Measurements from ENCODE around the gene DAZAP1. TPM values are rescaled to one million over a fixed set of nuclear protein-coding genes. Genes with fewer than 3 reads are reported as not detected.

The DAZAP1 gene
- total RNA-seq, 1 donor from 2014 or later, result 35.7 TPM

DNA sequence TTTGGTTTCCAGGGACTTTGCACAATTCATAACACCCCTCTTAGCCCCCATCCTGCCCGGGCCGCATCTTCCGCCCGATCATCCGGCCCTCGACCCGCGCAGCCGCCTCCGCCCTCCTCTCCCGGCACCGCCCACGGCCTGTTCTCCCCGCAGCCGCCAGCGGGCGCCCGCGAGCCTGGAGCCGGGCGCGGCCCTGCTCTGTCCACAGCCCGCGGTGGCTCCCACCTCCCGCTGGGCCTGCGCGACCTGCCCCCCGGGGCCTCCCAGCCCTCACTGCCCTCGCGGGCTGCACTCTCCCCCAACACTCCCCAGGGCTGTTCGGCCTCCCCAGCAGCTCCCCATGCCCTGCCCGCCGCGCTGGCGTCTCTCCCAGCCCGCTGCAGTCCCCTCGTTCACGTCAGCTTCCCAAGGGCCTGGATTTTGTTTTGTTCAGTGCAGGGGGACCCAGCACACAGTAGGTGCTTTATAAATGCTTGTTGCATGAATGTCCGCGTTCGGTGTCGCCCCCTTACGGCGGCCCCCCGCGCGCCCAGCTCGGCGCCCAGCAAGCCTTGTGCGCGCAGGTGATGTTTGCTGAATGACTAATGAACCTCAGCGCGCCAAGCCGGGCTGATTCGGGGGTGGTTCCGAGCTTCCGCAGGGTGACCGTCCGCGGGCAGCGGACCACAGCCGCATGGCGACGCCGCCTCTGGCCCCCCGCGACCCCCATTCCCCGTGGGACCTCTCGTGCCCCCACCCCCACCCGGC is 38.0 kb downstream of the DAZAP1 start:
- DNase-seq, result peak; percentile 54

DNA sequence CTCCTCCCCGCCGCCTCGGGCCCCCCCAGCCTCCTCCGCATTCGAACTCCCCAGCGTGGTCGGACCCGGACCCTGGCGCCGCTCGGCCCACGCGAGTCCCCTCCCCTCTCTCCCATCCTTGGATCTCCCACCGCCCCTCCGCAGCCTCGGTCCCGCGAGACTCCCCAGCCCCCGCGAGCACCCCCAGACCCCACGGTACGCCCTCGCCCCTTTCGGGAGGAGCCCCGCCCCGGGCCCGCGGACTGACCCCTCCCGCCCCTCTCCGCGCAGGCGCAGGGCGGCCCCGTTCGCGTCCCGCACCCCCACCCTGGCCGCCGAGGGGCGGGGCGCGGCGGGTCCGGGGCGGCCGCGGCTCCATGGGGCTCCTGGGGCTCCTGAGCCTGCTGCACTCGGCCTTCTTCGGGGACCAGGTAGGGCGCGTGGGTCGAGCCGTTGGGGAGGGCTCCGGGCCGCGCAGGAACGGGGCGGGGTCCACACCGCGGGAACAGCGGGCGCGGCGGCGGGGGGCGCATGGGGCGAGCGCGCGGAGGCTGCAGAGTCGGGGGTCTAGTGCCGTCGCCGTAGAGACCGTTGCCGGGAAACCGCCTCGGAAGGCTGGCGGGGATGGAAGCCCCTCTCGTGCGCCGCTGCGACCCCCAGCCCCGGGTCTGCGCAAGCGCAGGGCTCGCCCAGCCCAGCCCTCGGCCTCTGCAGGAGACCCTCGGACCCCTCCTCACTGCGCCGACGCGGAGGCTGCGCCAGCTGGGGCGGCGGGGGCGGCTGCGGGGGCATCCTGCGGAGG is 38.7 kb downstream of the DAZAP1 start:
- DNase-seq, result peak; percentile 27

DNA sequence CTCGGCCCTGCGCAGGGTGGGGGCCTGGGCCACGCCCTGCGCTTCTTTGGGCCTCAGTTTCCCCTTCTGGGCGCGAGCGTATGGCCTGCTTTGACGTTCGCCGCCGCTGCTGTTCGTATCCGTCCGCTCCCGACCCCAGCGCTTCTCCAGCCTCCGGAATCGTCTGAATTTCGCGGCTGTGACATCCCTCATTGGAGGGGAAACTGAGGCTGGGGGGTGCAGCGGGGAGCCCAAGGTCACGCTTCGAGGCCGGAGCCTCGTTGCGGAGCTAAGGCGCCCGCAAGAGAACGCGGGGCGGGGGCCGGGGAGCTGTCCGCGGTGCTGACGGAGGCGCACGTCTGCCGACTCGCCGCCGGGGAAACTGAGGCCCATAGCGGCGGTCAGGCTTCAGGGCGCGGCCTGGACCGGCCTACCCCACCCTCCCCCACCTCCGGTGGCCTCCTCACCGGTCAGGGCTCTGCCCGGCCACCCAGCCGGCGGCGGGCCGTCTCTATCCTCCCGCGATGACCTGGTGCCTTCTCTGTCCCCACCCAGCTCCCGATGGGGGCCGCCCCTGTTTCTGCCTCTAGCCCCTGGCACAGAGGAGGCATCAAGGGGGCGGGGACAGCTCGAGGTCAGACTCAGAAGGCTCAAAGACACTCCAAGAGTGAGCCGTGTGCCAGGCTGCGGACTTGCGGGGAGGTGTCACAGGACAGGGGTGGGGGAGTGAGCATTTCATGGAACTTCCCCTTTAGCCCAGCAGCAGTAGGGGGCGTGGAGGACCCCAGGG is 39.5 kb downstream of the DAZAP1 start:
- DNase-seq, result no peak

DNA sequence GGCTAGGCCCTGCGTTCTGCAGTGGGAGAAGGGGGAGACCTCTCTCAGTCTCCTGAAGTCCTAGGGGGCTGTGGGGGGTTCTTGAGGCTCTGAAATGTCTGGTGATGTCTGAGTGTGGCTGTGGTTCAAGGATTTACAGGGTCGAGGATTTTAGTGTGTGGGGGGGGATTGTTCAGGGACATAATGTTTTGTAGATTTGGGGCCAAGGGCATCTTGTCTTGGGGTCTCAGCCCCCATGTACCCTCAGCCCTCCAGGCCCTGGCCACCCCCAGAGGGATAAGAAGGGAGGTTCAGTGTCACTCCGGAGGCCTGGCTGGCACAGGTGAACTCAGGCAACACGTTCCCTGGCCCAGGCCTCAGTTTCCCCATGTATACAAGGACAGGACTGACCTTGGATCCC is 40.1 kb downstream of the DAZAP1 start:
- no peak for DNase-seq

DNA sequence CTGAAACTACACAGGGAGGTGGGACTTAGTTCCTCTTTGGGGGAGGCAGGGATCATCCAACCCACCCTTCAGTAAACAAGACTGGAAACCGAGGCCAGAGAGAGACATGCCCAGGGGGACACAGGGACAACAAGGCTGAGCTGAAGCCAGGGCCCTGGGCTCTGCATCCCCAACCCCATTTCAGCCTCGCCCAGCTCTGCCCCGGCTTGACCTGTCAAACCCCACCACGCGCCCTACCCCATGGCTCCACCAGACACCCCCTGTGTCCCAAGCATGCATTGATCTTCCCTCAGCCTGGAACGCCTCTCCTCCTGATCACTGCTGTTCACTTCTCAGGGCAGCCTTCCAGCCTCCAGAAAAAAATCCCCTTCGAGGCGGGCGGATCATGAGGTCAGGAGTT is 40.6 kb downstream of the DAZAP1 start:
- no peak for DNase-seq

DNA sequence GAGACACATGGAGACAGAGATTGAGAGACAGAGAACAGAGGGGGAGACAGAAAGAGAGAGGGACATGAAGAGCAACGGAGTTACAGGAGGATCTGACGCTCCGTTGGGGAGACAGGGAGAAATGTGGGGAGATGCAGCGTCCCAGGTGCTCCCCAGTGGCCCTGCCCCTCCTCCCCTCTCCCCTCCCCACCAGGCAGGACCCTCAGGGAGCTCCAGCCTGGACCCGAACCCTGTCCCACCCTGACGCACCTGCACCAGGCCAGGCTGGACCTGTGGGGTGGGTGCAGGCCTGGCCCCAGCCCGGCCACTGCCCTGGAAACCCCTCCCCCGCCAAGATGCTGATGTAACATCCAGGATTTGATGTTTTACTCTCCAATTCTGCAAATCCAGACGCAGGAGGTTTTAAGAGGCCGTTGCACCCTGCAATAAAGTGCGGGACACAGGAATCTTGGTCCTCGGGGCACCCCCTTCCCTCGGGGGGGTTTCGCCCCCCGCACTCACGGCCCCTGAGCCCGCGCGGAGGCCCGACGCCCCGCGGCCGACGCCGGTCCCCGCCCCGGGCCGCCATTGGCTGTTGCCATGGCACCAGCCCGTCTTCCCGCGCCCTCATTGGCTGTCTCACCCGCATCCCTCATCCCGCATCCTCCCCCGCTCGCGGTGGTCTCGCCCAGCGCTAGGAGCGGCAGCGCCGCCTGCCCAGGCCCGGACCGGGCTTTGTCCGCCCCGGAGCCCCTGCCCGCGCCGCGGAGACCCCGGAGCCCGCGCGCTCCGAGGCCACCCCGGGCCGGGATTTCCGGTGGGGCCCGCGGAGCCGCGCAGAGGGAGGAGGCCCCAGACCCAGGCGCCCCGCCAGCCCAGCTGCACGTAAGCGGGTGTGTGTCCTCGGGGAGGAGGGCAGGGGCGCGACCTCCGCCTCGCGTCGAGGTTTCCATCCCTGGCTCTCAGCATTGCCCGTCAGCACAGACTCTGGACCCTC is 42.4 kb downstream of the DAZAP1 start, which contains the start of gene APC2:
Gene APC2, plus strand, starts transcription at position 655 of the 976 bp plus-strand sequence. CDS start 2,881 bp downstream, outside the sequence.
- DNase-seq, result peak; percentile 86

DNA sequence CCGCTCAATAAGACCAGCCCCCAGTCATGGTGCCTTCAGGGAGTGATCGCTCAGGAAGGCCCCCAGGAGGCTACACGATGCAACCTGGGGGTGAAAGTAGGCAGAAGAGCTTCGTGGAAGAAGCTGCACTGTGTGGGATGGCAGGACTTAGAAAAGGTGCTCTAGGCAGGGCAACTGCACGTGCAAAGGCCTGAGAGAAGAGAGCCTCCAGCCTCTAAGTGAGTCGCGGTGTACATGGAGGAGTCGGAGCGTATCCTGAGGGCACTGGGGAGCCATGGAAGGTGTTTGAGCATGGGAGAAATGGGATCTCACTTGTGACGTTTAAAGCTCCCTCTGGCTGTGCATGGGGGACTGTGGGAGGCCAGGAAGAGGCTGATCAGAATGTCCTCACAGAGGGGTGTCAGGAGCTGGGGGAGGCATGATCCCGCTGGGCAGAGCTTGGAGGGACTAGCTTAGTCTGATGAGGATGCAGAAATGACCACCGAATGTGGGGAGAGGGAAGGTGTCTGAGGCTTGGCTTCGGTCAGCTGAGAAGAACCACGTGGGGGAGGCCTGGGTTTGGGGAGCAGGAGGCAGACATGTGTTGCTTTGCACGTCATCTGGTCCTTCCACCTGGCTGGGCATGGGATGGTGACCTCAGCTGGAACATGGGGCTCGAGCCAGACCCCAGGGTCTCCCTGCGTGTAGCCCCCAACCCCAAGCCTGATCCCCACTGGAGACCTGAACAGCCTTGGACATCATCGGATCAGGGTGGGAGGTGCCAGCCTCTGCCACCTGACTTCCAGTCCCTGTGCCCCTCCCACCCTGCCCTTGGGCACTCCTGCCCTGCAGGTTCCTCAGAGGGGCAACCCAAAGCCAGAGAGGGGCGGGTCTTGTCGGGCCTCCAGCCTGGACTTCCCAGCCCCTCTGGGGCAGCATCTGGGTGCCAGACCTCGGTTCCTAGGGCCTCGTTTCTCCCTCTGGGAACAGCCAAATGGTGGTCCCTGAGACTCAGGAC is 43.6 kb downstream of the DAZAP1 start:
- DNase-seq, result no peak

DNA sequence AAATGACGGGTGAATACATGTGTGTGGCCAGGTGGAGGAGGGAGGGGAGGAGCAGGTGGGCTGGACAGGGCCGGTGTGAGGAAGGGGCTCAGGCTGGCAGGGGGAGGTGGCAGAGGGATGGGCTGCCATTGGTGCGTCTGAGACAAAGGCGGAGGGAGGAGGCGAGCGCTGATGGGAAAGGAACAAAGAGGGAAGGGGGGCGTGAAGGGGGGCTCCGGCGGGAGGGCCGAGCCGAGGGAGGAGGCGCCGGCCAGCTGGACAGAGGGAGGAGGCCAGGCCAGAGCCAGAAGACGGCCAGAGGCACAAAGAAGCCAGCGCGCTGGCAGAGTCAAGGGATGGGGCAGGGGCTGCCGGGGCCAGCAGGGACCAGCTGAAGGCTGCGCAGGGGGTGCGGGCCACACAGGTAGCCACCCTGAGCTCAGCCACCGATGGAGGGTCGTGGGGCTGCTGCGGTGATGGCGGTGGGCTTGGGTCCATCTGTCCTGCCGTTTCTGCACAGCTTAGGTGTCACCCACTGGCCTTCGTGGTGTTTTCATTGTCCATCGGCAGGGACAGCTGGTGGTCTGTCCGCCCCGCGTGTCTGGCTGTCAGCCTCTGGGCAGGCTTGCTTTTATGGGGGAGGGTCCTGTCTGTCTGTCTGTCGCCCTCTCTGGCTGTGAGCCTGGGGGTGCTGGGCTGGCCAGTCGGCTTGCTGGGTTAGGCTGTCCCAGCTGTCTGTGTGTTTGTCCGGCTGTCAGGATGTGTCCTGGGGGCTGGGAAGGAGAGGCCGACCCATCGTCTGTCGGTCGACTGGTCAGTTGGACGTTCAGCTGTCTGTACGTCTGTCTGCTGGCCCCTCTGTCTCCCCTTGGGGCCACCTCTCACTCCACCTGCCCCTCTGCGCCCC is 44.8 kb downstream of the DAZAP1 start:
- peak; percentile 58 for DNase-seq

DNA sequence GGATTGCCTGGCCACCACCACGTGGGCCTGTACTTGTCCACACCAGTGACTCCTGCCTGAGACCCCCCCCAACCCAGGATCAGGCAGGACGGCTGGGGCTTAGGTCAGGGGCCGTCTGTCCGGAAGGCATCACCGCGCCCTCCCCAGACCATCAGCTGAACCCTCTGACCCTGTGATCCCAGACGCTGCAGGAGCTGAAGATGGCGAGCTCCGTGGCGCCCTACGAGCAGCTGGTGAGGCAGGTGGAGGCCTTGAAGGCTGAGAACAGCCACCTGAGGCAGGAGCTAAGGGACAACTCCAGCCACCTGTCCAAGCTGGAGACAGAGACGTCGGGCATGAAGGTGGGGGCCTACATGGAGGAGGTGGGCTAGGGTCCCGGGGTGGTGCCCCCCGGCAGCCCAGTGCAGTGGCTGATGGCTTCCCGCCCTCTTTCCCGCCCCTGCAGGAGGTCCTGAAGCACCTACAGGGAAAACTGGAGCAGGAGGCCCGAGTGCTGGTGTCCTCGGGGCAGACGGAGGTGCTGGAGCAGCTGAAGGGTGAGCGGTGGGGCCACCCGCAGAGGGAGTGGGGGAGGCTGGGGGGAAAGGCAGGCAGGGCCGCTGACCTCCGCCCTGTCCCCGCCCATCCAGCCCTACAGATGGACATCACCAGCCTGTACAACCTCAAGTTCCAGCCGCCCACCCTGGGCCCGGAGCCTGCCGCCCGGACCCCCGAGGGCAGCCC is 45.6 kb downstream of the DAZAP1 start:
- no peak for DNase-seq

DNA sequence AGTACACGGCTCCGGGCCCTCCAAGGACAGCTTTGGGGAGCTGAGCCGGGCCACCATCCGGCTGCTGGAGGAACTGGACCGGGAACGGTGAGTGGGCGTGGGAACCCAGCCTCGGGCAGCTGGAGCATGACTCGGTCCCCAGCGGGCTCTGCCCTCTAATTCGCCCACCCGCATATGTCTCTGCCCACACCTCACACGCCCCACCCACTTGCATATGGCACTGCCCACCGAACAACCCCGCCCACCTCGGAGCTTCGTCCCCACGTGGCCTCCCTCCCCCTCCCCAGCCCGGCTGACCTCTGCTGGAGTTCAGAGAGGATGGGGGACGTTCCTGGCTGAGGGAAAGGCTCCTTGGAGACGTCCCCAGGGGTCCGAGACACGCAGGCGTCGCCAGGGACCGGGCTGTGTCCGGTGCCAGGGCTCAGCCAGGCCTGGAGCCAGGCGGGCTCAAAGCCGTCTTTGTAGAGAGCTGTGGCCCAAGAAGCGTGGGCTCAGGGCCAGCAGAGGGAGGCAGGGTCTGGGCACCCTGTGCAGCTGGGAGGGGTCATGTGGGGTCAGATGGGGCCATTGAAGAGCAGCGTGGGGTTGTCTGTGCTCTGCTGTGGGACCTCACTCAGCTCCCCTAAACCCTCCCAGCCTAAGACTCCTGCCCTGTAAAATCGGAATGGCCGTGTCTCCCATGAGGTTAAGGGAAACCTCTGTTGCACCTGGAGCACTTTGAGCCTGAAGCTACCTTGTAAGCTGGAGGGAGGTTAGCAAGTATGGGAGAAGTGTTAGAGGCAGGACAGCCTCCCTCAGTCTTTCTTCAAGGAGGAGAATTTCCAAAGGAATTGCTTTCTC is 46.4 kb downstream of the DAZAP1 start:
- DNase-seq, result peak; percentile 83

DNA sequence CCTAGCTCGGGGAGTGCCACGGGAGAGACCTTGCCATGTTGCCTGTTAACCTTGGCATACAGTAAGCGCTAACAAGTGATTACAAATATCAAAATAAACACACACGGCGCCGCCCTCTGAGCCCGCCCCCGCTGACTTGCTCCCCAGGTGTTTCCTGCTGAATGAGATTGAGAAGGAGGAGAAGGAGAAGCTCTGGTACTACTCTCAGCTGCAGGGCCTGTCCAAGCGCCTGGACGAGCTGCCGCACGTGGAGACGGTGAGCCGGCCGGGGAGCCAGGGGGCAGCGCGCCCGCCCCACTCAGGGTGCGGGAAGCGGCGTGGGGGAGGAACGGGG is 47.6 kb downstream of the DAZAP1 start:
- DNase-seq, result no peak

DNA sequence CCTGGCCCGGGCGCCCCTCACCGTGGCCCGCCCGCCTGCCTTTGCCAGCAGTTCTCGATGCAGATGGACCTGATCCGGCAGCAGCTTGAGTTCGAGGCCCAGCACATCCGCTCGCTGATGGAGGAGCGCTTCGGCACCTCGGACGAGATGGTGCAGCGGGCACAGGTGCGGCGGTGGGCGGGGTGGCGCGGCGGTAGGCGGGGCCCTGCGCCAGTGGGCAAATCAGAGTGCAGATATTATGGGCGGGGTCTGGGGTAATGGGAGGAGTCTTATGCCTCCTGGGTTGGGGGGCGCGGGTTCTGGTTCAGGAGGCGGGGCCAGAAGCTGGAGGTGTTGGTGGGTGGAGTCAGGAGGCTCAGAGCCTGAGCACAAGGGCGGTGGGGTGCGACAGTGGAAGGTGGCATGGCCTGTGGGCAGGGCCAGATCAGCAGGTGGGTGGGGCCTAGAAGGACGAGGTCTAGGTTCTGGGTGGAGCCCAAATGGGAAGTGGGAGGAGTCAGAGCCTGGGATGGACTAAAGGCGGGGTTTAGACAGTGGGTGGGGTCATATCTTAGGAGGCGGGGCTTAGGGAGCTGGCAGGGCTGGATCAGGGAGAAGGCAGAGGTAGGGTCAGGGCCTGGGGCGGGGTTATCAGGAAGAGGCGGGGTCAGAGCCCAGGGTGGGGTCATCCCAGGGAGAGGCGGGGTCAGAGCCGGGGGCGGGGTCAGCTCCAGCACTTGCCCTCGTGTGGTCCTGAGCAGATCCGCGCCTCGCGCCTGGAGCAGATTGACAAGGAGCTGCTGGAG is 48.1 kb downstream of the DAZAP1 start:
- no peak for DNase-seq

DNA sequence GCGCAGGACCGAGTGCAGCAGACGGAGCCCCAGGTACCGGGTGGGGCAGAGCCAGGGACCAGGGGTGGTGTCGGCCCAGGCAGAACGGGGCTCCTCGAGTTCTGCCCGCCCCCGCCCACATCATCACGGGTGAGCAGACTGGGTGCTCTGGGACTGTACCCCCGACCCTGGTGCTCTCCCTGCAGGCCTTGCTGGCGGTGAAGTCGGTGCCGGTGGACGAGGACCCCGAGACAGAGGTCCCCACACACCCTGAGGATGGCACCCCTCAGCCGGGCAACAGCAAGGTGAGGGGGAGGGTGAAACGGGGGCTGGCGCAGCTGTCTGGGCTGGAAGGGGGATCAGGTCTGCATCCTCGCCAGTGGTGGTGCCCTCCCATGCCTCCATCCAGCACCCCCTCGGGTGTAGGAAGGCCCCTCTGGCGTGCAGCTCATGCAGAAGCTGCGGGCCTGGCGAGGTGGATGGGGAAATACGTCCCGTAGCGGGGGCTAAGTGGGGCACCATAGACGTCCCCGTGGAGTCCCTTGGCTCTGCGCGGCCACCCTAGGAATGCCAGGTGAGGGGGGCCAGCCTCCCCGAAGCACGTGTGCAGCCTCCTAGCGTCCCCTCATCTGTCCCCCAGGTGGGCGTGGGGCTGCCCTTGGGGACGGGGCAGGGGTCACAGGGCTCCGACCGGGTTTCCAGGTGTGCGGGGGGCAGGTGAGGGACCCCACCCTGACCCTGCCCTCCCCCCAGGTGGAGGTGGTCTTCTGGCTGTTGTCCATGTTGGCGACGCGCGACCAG is 48.9 kb downstream of the DAZAP1 start:
- no peak for DNase-seq

DNA sequence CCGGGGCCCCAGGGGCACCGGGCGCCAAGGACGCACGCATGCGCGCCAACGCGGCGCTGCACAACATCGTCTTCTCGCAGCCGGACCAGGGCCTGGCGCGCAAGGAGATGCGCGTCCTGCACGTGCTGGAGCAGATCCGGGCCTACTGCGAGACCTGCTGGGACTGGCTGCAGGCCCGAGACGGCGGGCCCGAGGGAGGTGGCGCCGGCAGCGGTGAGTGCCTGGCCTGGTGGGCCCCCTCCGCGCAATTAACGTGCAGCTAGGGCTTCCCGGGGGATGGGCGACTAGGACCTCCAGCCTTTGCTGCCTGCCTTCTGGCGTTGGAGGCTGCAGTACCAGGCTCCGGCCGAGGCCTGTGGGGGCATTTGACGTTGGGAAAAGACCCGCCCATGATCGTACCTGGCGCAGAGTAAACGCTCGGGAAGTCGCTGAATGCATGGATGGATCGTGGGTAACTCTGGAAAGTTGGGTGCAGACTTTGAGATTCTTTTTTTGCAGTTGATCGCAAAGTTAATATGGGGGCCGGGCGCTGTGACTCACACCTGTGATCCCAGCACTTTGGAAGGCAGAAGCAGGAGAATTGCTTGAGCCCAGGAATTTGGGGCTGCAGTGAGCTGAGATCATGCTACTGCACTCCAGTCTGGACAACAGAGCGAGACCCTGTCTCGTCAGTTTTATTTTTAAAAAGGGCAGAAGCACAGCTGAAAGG is 49.8 kb downstream of the DAZAP1 start:
- no peak for DNase-seq

DNA sequence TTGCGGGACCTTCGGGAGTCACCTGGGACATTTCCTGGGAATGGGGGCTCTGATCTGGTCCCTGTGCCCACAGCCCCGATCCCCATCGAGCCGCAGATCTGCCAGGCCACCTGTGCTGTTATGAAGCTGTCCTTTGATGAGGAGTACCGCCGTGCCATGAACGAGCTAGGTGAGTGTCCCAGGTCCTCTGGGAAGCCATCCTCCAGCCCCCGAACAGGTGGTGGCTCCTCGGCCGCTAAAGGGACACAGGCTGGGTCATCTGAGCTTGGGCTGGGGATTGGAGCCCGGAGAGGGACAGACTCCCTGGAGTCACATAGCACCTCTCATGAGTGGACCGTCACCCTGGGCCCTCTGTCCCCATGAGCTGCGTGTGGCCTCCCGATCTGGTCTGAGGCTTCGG is 50.5 kb downstream of the DAZAP1 start:
- DNase-seq, result no peak

Data from occipital lobe (tissue), 2 donors.